OCI-M1 (cell line): ENCODE data around the gene GTF3C1.
"Not testable (repeated sequence)": the region's sequence is repeated elsewhere in the genome, so short reads cannot be mapped to it uniquely, and the experiment has no call there.

Experiments used
- DNase-seq: peaks from one replicate; lab custom pipeline; 2025; lab: John Stamatoyannopoulos, UW

Gene GTF3C1

GRCh38 chr16:27444015-27444414 lies 105.7 kb downstream of the GTF3C1 start:
- no peak for DNase-seq

GRCh38 chr16:27441998-27442397 lies 107.7 kb downstream of the GTF3C1 start:
- DNase-seq = no peak

GRCh38 chr16:27441276-27441675 lies 108.4 kb downstream of the GTF3C1 start:
- DNase-seq = no peak

- no peak for DNase-seq
Observed at GRCh38 chr16:27439271-27440018, 110.3 kb downstream of the GTF3C1 start.

- no peak for DNase-seq
Observed at GRCh38 chr16:27437946-27438345, 111.8 kb downstream of the GTF3C1 start.

GRCh38 chr16:27436921-27437650 lies 112.6 kb downstream of the GTF3C1 start:
- no peak for DNase-seq

- no peak for DNase-seq
Observed at GRCh38 chr16:27436065-27436464, 113.6 kb downstream of the GTF3C1 start.

- not testable (repeated sequence) for DNase-seq
Observed at GRCh38 chr16:27435146-27435545, 114.6 kb downstream of the GTF3C1 start.

- DNase-seq = no peak
Observed at GRCh38 chr16:27434141-27435051, 115.3 kb downstream of the GTF3C1 start.

GRCh38 chr16:27433636-27434035 lies 116.1 kb downstream of the GTF3C1 start:
- DNase-seq = no peak

- DNase-seq = not testable (repeated sequence)
Observed at GRCh38 chr16:27433191-27433590, 116.5 kb downstream of the GTF3C1 start.

GRCh38 chr16:27432558-27432957 lies 117.2 kb downstream of the GTF3C1 start:
- DNase-seq = no peak

- no peak for DNase-seq
Observed at GRCh38 chr16:27431773-27432532, 117.8 kb downstream of the GTF3C1 start.

GRCh38 chr16:27430923-27431484 lies 118.7 kb downstream of the GTF3C1 start:
- DNase-seq = peak; percentile 90

GRCh38 chr16:27430512-27430911 lies 119.2 kb downstream of the GTF3C1 start:
- no peak for DNase-seq

GRCh38 chr16:27429981-27430441 lies 119.7 kb downstream of the GTF3C1 start:
- no peak for DNase-seq

- no peak for DNase-seq
Observed at GRCh38 chr16:27429330-27429871, 120.3 kb downstream of the GTF3C1 start.

GRCh38 chr16:27428026-27428785 lies 121.5 kb downstream of the GTF3C1 start:
- DNase-seq = no peak

GRCh38 chr16:27427538-27427937 lies 122.2 kb downstream of the GTF3C1 start:
- DNase-seq = peak; percentile 11
